ENCODE results near the gene CNKSR1. TPM values are rescaled to one million over a fixed set of nuclear protein-coding genes. Genes with fewer than 3 reads are reported as not detected.

The CNKSR1 gene
- total and polyA plus RNA-seq, 9 donors, result 0.73 to 16.8 (median 5.8) TPM

DNA sequence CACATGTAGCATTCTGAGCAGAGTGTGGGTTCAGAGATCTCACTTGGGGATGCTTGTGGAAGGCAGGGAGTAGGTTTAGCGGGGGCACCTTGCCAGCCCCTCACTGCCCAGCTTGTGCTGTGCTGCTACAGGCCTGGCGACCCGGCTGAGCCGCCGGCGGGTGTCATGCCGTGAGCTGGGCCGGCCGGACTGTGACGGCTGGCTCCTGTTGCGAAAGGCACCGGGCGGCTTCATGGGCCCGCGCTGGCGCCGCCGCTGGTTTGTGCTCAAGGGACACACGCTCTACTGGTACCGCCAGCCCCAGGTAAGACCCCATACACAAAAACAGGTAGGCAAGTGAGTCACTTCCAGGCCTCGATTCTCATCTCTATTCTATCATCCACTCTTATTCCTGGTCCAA lies 7.6 kb downstream of the CNKSR1 start:
- TF ChIP-seq, protein P1, sequence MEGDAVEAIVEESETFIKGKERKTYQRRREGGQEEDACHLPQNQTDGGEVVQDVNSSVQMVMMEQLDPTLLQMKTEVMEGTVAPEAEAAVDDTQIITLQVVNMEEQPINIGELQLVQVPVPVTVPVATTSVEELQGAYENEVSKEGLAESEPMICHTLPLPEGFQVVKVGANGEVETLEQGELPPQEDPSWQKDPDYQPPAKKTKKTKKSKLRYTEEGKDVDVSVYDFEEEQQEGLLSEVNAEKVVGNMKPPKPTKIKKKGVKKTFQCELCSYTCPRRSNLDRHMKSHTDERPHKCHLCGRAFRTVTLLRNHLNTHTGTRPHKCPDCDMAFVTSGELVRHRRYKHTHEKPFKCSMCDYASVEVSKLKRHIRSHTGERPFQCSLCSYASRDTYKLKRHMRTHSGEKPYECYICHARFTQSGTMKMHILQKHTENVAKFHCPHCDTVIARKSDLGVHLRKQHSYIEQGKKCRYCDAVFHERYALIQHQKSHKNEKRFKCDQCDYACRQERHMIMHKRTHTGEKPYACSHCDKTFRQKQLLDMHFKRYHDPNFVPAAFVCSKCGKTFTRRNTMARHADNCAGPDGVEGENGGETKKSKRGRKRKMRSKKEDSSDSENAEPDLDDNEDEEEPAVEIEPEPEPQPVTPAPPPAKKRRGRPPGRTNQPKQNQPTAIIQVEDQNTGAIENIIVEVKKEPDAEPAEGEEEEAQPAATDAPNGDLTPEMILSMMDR (IDR thresholded peaks at IDR 0.05), result no peak
- no peak for TF ChIP-seq POLR2A (IDR thresholded peaks at IDR 0.05)
- H3K4me3 ChIP-seq, result no peak overlapping the region
- H3K9me3 ChIP-seq, result no peaks in the 10 kb centered on the region
- H3K27me3 ChIP-seq, result no peaks in the 10 kb centered on the region
- intact Hi-C loops (cut with DNase I), result no loop called here
- no peaks in the 10 kb centered on the region for H3K4me1 ChIP-seq (ENCODE audit: insufficient read depth)
- WGBS, 3 donors, result 91 to 94% (median 93%) methylated on average over 21 of the region's 21 CpGs
- DNase-seq, result no peak
- no peak overlapping the region for H3K27ac ChIP-seq
- no peaks in the 10 kb centered on the region for H3K36me3 ChIP-seq

DNA sequence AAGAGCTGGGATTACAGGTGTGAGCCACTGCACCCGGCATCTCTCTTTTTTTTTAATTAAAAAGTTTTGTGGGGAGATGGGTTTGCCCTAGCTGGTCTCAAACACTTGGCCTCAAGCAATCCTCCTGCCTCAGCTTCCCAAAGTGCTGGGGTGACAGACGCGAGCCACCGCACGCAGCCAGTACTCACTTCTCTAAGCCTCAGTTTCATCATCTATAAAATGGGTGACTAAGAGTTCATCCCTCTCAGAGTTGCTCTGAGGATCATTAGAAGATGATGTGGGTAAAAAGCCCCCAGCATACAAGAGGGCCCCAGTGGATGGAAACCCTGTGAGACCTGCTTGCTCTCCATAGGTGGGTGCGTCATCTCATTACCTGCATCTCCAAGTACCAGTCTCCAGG lies 10.6 kb downstream of the CNKSR1 start:
- TF ChIP-seq POLR2A (IDR thresholded peaks at IDR 0.05) (no peak), EP300 (IDR thresholded peaks at IDR 0.05) (no peak)
- TF ChIP-seq, protein P1 (IDR thresholded peaks at IDR 0.05), result no peak
- Histone ChIP-seq H3K4me3 (no peak overlapping the region), H3K27ac (no peak overlapping the region), H3K27me3 (no peaks in the 10 kb centered on the region), H3K4me1 (ENCODE audit: insufficient read depth) (no peaks in the 10 kb centered on the region), H3K36me3 (no peaks in the 10 kb centered on the region), H3K9me3 (no peaks in the 10 kb centered on the region)
- DNase-seq, result no peak
- WGBS, 3 donors, result 95 to 96% (median 96%) methylated on average over 6 of the region's 6 CpGs
- intact Hi-C loops (cut with DNase I), result no loop called here

DNA sequence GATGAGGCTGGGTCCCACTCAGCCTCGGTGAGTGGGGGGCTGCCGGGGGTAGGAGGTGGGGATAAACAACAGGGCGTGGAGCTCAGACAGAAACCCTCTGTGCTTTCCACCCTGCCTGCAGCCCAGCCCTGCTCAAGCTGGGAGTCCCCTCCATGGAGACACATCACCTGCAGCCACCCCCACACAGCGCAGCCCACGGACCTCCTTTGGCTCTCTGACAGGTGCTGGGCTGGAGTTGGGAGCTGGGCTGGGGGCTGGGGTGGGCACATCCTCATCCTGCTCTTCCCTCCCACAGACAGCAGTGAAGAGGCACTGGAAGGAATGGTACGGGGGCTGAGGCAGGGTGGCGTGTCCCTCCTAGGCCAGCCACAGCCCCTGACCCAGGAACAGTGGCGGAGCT lies 11.2 kb downstream of the CNKSR1 start:
- no peaks in the 10 kb centered on the region for H3K27me3 ChIP-seq
- intact Hi-C loops (cut with DNase I), result no loop called here
- no peaks in the 10 kb centered on the region for H3K4me1 ChIP-seq (ENCODE audit: insufficient read depth)
- no peak for DNase-seq
- TF ChIP-seq POLR2A (IDR thresholded peaks at IDR 0.05) (no peak), EP300 (IDR thresholded peaks at IDR 0.05) (no peak)
- TF ChIP-seq, protein P1 (IDR thresholded peaks at IDR 0.05), result no peak
- H3K27ac ChIP-seq, result no peak overlapping the region
- H3K4me3 ChIP-seq, result no peak overlapping the region
- H3K9me3 ChIP-seq, result no peaks in the 10 kb centered on the region
- no peaks in the 10 kb centered on the region for H3K36me3 ChIP-seq
- WGBS, 3 donors, result 81 to 90% (median 85%) methylated on average over 8 of the region's 8 CpGs

DNA sequence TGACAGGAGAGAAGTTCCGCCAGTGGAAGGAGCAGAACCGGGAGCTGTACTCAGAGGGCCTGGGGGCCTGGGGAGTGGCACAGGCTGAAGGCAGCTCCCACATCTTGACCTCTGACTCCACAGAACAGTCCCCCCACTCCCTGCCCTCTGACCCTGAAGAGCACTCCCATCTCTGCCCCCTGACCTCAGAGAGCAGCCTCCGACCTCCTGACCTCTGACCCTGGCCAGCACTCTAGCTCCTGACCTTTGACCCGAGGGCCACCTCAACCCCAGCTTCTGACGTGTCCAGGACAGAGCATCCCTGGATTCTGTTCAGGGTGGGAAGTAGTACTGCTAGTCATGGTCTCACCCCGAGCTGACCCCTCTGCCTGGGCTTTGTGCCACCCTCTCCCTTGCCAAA lies 12.0 kb downstream of the CNKSR1 start:
- TF ChIP-seq, protein P1 (IDR thresholded peaks at IDR 0.05), result no peak
- no peak for TF ChIP-seq POLR2A (IDR thresholded peaks at IDR 0.05)
- TF ChIP-seq EP300 (IDR thresholded peaks at IDR 0.05), result no peak
- intact Hi-C loops (cut with DNase I), result no loop called here

More for the DNA sequence above, 12.0 kb downstream of the CNKSR1 start:
- Histone ChIP-seq H3K9me3 (no peaks in the 10 kb centered on the region), H3K27me3 (no peaks in the 10 kb centered on the region), H3K4me3 (no peak overlapping the region), H3K36me3 (no peaks in the 10 kb centered on the region), H3K27ac (no peak overlapping the region), H3K4me1 (ENCODE audit: insufficient read depth) (no peaks in the 10 kb centered on the region)
- 57 to 67% (median 65%) methylated on average over 6 of the region's 6 CpGs for WGBS, 3 donors
- DNase-seq, result no peak
